Ishikawa (cell line): Measurements from ENCODE around the gene CHURC1.

Experiments
- CEBPB ChIP-seq: IDR thresholded peaks from 2 replicates; pipeline ENCODE4 v1.6.1; 2012
- CREB1 ChIP-seq: IDR thresholded peaks from 2 replicates; pipeline ENCODE4 v1.6.1; 2012; ENCODE audit warnings: low read depth
- EGR1 ChIP-seq: IDR thresholded peaks from 2 replicates; pipeline ENCODE4 v1.6.1; 2012
- EP300 ChIP-seq: IDR thresholded peaks from 2 replicates; pipeline ENCODE4 v1.6.1; 2012; ENCODE audit warnings: borderline replicate concordance
- RAD21 ChIP-seq: IDR thresholded peaks from 2 replicates; pipeline ENCODE4 v1.6.1; 2012; ENCODE audit warnings: low read depth
- REST ChIP-seq: IDR thresholded peaks from 2 replicates; pipeline ENCODE4 v1.6.1; 2012; ENCODE audit warnings: low read depth, mild to moderate bottlenecking
- TAF1 ChIP-seq: IDR thresholded peaks from 2 replicates; pipeline ENCODE4 v1.6.1; 2012; ENCODE audit warnings: low read depth, mild to moderate bottlenecking
- TCF12 ChIP-seq: IDR thresholded peaks from 2 replicates; pipeline ENCODE4 v1.6.1; 2012; ENCODE audit warnings: low read depth
- TEAD4 ChIP-seq: IDR thresholded peaks from 2 replicates; pipeline ENCODE4 v1.6.1; 2012
- YY1 ChIP-seq: IDR thresholded peaks from 2 replicates; pipeline ENCODE4 v1.6.1; 2012; ENCODE audit warnings: low read depth
- TF ChIP-seq, protein P1 (sequence below): IDR thresholded peaks from 2 replicates; pipeline ENCODE4 v1.6.1; 2012

- TF ChIP-seq TAF1 (no peak), EGR1 (no peak), YY1 (no peak), EP300 (no peak), CREB1 (no peak), REST (no peak), RAD21 (no peak), CEBPB (no peak), TCF12 (no peak), TEAD4 (no peak)
- TF ChIP-seq, protein P1, sequence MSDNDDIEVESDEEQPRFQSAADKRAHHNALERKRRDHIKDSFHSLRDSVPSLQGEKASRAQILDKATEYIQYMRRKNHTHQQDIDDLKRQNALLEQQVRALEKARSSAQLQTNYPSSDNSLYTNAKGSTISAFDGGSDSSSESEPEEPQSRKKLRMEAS: no peak
These were observed 44.5 kb downstream of the CHURC1 start for GRCh38 chr14:64958743-64959142.
